NCI-H2227 (cell line): ENCODE results near the gene CDK5RAP3.

Source experiments
- DNase-seq: peaks from one replicate; lab custom pipeline; 2025; ENCODE audit not compliant: unreplicated experiment; lab: John Stamatoyannopoulos, UW

The CDK5RAP3 gene

DNA sequence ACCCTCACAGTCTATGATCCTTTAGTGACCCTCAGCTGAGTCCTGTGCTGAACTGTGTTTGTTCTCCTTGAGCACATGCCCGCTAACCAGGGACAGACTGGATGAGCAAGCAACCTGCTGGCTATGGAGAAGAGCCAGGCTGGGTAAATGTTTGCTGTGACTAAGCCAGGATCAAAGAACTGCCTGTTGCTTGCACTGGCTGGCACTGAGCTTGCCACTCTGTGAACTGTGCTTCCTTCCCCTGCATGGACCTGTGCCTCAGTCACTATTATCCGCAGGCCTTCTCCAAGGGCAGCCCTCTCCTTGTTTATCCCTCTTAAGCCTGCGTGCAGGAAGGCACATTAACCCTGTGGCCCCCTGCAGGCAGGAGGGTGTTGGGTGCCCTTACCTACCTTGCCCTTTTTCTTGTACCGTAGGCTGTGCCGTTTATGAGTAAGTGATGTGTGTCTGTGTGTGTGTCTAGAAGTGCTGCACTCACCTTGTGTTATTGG is 22.2 kb upstream of the CDK5RAP3 start:
- no peak for DNase-seq

DNA sequence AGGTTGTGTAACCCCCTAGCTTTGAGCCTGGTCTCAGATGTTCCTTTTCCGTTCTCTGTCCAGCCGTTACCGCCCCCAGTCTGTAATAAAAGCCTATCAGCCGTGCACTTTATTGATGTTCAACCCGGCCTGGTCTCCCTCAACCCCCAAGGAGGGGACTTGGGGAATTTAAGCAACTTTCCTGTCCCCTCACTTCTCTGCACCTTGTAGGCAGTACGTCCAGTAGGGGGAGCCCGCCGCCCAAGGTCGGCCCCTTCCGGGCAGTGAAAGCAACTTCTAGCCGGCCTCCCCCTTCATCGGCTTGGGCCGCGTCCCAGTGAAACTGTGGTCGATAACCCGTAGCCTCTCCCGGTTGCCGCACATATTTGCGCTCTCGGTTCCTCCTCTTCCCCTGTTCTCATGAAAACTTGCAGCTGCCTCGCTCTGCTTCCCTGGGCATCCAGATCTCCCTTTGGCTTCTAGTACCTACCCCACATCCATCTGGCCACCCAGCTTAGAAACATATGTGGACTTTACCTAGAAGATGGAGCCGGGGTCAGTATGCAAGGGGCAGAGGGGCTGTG is 21.6 kb upstream of the CDK5RAP3 start:
- peak; percentile 88 for DNase-seq

DNA sequence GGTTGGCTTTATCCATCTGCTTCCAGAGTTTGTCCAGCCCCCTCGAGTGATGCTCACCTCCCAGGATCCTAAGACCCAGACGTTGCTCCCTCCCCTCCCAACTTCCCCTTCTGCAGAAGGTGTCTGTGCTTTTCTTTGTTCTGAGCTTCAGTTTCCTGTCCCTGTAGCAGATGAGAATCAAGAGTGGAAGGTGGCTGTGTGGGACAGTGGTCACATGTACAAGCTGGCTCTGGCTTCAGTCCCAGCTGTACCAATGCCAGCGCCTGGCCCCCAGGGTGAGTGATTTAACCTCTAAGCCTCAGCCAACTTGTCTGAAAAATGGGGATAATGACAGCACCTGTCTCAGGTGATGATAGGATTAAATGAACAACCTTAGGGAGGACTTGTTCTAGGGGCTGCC is 21.0 kb upstream of the CDK5RAP3 start:
- DNase-seq, result no peak

DNA sequence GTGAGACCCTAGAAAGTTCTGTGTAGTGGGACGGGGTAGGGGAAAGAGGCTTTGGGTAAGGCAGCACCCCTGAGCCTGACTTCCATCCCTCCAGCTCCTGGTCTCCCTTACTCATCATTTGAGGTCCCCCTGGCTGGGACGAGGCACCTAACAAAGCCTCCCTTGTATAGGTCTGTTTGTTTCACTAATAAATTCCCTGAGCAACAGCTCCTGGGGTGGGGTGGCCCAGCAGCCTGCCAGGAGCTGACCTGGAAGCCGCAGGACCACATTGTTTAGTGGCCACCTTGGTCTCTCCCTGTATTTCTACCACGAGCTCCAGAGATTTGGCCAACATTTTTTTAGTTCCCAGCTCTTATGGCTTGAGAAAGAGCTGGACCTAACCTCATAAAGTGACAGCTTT is 20.5 kb upstream of the CDK5RAP3 start:
- no peak for DNase-seq

DNA sequence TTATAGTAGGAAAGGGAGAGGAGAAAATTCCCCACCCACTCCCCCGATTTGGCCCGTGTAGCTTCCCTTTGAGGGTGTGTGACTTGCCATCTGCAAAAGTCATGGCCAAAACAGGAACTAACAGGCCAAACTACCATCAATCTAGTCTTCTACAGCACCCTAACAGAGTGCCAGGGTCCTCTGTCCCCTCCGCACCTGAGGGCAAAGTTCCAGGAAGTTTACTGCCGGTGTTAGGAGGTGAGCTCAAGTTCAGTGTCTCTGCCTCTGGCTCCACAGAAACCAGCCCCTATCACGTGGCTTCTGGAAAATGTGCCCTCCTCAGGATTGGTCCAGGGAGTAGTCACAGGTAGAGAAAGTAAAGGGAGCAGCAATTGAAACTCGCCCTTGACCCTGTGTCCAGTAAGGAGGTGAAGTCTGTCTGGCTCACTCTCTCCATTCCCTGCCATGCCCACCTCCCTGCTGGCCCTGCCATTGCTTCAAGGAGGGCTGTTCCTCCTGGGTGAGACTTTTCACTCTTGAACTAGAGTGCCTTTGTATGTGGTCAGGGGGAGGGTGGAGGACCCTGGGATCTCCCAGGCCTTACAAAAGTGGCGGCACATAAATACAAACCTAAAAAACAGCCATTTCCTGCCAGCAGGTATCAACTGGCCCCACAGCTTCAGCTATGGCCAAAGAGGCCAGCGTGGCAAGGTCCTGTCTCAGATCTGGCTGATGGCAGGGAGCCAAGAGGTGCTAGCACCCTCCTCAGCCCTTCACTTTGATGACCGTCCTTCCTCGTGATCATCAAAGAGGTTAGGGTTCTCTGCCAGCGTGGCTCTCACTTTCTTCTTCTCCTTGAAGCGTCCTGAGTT is 18.5 kb upstream of the CDK5RAP3 start:
- no peak for DNase-seq

DNA sequence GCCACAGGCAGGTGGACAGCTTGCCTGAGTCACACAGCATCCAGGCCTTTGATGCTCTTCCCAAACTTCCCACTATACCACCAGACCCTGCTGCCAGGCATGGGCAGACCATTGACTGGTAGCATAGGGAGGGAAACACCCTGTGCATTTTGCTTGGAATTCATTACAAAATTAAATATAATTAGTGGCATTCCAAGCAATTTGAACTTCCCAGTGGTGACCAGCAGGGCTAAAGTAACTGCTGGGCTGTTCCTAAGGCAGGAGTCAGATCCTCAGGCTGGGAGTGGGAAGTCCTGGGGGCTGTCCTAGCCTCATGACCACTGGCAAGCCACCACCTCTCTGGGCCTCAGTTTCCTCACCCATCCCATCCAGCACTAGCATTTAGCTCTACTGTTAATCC is 17.0 kb upstream of the CDK5RAP3 start:
- no peak for DNase-seq

DNA sequence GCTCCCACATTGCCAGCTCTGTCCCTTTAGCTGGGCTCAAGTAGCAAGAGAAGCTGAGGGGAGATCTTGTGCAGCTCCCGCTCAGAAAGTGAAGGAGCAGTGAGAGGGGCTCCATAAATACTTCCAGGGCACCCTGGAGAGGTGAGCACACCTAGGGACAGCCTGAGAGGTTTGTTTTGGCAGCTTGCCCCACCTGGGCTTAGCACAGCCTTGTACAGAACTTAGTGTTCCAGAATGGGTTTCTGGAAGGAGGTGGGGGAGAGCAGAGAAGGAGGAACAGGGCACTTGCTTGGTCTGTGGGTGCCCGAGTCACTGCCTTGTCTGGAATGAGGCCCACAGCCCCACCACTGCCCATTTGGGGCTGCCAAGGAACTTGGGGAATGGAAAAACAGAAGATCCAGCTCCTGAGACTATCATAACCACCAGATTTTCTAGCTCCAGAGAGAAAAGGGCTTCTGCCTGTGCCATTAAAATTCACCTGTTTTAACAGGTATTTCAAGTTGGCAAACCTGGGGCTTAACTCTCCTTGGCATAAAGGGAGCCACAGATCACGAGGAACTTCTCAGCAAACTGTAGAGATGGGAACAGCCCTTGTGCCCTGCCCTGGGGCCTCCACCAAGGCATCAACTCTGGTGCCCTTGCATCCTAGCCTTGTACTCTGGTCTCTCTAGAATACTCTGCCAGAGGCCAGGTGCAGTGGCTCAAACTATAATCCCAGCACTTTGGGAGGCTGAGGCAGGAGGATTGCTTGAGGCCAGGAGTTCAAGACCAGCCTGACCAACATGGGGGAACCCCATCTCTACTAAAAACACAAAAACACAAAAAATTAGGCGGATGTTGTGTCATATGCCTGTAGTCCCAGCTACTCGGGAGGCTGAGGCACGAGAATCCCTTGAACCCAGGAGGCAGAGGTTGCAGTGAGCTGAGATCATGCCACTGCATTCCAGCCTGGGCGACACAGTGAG is 15.1 kb upstream of the CDK5RAP3 start:
- no peak for DNase-seq

DNA sequence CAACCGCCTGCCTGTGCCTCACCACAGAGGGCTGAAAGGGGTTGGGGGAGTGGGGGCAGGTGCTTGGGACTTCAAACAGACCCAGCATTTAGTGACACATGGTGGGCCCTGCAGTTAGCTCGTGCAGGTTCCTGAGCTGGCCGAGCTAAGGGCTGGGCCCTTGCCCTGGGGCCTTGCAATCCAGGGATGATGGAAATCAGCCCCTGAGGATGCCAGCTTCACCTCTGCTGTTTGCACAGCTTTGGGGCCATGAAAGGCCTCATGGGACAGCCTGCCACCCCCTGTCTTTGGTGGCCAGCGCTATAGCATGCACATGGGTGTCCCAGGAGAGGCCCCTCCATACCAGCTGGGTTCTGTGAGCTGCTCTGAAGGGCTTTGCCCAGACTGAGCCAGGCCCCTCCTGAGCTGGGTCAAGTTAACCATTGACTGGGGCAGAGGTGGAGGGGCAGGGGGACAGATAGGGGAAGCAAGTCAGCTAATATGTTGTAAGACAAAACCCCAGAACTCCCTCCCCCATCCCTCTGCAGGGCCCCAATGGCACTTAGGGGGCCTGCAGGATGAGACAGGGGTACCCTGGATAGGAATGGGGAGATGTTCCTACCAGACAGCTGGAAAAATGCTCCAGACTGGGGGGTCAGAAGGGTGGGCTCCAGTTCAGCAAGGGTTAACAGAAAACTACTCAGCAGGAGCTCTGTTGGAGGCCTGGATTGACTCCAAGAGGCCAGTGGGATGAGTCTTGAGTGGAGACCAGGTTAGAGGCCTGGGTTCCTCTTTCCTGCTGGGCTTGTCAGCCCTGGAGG is 13.9 kb upstream of the CDK5RAP3 start:
- DNase-seq, result no peak

DNA sequence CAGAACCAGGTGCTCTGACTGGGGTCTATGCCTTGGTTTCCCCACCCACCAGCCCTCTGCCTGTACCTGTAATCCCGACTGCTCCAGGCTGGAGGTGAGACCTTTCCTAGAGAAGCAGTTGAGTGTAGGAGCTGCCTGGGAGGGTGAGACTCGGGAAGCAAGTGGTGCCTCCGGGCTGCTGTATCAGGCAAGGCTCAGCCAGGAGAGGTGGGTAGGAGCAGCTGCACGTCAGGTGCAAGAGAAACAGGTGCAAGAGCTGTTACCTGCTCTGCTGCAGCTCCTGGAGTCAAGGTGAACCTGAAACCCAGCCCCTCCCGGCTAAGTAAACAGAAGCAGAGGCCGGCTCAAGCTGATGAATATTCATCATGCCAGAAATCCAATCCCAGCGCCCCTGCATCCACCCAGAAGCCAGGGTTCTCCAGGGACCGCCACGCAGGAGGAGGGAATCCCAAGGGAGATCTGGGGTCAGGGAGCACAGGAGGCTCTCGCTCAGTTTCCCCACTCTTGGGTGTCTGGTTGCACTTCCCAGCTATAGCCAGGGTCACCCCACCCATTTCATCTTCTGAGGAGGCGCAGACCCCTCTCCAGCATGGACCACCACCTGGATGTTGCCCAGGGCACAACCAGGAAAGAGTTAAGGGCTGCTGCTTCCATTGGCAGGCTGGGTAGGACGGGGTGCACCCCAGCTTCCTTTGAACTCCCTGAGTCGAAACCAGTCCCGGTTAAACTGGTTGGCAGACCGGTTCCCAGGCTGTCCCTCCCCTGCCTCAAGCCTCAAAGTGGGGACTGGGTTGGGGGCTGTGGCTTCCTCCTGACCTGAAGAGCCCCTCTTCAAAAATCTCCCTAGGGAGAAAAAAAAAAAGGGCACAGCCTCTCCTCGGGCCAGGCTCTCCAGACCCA is 13.1 kb upstream of the CDK5RAP3 start, which contains the start of gene PRR15L:
Gene PRR15L, minus strand, starts transcription at position 293 of the 900 bp plus-strand sequence. CDS start 4,649 bp downstream, outside the sequence.
- DNase-seq, result no peak

DNA sequence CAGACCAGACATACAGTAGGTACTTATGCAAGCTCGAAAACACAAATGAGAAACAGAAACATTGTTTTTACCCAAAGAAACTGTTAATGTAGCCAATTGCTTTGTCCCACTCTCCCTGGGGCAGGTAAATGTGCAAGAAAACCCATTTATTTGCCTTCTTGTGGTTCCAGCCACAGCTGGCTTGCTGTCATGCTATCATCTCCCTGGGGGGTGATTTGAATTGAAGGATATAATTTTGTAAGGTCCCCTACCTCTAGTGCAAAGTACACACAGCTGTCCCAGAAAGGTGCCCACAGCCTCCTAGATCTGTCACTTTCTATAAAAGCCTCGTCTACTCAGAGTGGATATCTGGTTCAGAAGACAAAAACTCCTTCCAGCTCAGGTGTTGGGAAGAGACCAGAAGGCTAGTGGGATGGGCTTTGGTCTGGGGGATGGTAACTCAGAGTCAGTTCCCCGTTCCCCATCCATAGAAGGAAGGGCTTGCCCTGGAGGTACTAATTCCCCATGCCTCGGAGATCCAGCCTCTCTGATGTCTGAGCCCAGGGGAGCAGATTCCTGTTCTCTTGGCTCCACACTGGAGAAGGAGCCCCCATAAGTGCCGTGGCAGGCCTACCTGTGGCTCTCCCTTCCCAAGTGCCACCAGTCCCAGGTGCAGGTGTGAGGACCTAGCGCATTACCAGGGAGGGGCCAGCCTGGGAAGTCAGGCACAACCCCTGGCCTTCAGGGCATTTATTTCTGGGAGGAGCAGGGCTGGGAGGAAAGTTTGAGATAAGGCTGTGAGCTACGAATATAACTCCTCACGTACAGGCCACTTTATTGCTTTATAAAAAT is 10.9 kb upstream of the CDK5RAP3 start:
- DNase-seq, result peak; percentile 22

DNA sequence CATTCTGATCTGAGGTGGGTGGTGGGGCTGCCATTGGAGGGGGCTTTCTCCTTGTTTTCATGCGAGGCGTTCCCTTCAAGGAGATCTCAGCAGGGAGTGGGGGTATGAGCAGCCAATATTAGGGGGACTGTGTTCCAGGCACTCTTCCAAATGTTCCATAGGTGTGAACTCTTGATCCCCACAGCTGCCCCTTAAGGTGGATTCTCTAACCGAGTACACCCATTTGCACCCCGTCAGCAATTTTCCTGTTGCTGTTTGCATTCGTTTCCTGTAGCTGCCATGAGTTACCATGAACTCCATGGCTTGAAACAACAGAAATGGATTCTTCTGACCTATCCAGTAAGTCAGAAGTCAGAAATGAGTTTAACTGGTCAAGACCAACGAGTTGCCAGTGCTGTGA is 9.5 kb upstream of the CDK5RAP3 start:
- no peak for DNase-seq

DNA sequence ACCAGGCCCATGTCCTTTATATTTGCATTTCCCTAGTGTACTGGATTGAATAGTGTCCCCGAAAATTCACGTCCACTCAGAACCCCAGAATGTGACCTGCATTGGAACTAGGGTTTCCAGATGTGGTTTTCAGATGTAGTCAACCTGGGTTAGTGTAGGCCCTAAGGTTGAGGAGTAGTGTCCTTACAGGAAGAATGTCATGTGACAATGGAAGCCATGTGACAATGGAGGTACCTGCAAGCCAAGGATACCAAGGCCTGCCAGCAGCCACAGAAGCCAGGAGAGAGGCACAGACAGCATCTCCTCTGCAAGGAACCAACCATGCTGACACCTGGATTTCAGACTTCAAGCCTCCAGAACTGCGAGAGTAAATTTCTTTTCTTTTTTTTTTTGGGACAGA is 8.0 kb upstream of the CDK5RAP3 start:
- no peak for DNase-seq

DNA sequence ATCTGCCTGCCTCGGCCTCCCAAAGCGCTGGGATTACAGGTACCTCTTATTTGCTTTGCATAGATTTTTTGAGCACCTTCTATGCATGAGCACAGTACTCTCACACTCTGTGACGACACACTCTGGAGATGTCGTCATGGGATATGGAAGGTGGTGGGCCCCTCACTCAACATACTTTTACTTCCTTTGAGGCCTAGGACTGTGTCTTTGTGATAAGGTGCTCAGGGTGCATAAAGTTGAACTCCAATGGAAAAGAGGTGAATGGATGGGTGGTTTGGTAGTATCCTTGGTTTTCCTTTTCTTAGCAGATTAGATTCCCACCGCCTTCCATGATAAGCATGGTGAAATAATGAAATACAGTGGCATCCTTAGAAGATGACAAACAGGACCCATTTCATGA is 6.1 kb upstream of the CDK5RAP3 start:
- DNase-seq, result no peak

DNA sequence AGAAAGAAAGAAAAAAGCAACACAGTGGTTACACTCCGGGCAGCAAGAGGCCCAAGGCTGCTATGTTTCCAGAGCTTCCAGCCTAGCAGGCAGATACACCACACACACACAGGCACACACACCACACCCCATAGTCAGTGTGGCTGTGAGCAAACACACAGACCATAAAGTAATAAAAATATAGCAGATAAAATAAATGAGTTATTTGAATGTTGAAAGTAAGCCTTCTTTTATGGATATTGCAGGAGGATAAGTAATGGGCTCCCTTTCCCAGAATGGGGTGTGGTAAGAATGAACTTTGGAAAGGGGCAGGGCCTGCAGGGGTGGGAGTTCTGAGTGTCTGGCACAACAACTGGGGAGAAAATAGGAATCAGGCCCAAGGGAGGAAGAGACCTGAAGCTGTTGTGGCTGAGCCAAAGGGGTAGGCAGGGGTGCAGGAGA is 4.8 kb upstream of the CDK5RAP3 start:
- no peak for DNase-seq

DNA sequence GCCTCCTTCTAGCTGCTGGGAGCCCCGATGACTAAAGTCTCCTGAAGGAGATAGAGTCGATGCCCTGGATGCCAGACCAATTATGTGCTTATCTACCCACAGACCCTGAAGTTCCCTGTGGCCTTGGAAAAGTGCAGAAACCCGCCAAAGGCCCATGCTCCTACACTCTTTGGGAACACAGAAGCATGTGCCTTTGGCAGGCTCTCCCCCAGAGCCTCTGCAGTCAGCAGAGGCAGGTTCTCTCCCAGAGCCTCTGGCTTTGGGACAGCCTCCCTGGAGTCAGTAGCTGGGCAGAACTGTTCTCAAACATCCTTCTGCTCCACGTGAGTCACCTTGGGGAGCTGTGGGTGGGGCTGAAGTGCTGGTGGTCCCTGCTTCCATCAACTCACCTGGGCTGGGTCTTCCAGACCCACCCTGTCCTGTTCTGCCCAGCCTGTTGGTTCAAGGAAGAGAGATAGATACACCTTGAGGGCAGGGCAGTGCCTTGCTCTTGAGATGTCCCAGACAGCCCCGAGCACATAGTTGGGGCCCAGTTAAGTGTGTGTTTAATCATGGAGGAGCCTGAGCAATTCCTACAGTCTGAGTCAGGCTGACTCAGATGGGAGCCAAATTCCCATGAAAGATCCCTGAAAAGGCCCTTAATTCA is 3.2 kb upstream of the CDK5RAP3 start:
- DNase-seq, result no peak

DNA sequence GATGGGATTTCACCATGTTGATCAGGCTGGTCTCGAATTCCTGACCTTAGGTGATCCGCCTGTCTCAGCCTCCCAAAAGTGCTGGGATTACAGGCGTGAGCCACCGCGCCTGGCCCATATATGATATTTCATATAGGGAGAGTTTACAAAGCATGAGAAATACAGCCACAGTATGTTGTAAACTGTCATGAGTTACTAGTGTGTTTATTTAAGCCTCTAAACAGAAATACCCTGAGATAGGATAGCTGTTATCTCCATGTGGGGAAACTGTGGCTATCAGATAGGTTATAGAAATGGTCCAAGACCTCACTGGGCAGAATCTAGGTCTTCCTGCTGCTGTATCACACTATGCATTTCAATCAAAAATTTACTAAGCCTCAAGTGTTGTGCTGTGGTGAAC is 2.1 kb upstream of the CDK5RAP3 start:
- DNase-seq, result no peak

DNA sequence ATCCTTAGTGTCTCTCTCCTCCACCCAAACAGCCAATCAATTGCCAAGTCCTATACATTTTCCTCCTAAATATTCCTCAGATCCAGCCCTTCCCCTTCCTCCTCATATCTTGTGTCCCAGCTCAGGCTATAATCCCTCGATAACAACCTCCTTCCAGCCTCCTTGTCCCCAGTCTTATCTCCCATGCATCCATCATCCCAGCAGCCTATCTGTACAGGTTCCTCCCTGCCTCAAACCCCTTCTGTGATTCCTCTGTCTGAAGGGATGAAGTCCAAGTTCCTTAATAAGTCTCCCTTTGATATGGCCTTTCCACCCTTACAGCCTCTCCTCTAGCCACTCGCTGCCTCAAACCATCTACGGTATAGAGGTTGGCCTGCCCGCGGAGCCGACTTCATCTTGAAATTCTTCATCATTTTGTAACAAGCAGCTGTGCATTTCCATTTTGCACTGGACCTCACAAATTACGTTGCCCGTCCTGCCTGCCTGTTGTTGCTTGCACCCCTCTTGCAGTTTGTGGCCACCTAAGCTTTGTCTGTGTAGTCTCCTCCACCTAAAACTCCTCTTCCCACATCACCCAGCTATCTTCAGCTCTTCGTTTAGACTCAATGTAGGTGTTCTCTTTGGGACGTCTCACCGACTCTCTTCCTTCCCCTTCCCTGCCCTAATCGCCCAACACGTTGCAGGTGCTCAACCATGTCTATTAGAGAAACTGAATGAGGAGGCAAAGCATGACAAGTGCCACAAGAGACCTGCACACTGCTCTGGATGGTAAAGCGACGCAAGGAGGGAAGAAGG is 786 bp upstream of the CDK5RAP3 start:
- DNase-seq, result no peak
